NCI-H345 (cell line): ENCODE data around the gene INTS3.
A peak's percentile ranks its signal among the peaks of the same experiment; 100 is the strongest.
"Not testable (repeated sequence)": the region's sequence is repeated elsewhere in the genome, so short reads cannot be mapped to it uniquely, and the experiment has no call there.

Experiments used
- DNase-seq: peaks from one replicate; lab custom pipeline; 2025; lab: John Stamatoyannopoulos, UW

The INTS3 gene

DNA sequence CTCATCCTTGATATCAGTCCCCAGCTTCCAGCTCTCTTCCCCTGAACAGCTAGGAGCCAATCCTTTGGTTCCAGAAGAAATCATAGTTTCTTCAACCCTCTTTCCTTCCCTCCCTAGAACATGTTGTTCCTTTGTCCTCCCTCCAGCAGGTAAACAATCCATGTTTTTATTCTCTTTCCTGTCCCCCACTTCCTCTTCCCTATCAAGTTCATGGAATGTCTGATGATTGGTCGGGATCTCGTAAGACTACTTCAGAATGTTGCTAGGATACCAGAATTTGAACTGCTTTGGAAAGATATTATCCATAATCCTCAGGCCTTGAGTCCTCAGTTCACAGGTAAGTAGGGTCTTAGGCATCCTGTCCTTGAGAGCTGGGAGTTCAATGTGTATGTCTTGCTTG lies 24.2 kb downstream of the INTS3 start:
- DNase-seq = no peak

DNA sequence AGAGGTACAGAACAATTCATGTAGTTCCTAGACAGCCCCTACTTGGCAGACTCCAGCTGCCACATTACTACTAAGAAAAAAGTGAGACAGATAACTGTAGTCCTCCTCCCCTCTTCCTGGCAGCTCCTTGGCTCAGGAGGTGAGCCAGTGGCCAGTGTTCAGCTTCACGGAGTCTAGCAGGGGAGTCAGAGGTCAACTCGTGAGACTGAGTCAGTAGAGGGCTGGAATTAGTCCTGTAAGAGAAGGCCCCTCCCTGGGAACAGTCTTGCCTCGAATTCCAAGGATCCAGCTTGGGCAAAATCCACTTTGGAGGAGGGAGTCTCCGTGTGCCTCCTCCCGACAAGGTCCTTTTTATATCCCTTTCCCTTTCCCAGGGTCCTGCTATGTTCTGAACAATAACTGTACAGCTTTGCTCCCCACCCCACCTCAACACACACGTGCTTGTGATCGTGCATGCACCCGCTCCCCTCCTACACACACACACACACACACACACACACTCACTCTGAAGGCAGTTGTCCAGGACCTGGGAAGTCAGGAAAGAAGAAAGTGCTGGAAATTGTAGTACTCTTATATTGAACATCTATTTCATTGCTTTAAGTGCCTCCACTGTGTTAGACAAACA lies 24.8 kb downstream of the INTS3 start:
- no peak for DNase-seq

DNA sequence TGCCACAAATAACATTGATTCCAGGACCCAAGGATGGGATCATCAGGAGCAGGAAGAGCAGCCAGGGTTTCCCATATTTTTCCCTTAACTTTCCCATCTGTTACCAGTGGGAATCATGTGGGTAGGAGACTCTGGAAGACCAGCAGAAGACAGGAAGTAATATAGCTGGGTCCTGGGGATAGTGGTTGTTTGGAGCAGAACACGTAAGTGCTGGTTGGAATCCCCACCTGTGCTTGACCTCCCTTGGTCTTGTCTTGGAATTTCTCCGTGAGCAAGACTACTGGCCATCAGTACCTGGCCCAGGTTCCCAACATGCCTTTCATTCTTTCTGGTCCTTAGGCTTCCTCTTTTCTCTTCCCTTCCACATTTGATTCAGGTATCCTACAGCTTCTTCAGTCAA lies 26.4 kb downstream of the INTS3 start:
- DNase-seq = no peak

DNA sequence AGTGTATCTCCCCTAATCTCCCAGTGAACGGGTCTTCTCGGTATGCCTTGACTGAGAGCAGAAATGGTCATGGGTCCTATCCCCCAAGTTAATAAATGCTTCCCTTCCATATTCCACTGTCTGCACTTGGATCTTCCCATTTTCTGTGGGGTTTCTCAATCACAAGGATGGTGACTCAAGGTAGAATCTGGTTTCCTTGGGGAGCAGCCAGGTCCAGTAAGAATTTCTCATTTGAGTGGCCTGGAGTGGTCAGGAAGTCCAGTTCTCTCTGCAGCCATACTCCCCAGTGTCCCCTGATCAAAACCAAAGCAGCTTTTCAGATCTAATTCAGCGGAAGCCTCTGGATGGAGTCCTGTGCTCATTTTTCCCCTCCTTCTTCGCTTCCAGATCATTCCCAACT lies 32.6 kb downstream of the INTS3 start:
- no peak for DNase-seq

DNA sequence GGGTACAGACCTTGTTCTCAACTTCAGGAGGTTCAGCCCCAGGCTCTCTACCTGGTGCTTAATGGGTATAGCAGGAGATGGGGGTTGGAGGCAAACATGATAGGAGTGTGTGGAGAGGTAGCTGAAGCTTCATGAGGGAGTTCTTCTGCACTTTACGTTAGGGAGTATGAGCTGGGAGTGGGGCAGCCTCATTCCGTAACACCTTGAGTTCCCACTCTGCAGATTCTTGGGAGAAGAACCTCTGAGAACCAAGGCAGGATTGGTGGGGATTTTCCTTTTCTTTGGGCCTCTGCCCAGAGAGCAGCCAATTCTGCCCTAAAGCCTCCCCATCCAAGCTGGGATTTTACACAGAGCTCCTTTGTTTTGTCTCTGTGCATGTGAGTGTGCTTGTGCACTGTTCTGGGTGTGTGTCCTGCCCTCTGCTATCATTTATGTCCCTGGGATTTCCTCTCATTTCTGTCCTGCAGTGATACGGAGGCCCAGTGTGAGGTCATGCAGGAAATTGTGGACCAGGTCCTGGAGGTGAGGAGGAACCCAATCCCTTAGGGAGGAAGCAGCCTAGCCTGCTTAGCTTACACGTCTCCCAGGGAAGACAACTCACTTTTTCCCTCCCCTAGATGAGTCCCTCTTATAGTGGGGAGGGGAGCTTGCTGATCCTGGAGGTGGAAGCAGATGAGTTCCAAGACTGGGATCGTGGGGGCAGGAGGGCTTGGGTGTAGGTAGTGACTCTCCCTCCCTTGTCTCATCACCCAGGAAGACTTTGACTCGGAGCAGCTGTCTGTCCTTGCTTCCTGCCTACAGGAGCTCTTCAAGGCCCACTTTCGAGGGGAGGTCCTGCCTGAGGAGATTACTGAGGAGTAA lies 35.7 kb downstream of the INTS3 start:
- no peak for DNase-seq

DNA sequence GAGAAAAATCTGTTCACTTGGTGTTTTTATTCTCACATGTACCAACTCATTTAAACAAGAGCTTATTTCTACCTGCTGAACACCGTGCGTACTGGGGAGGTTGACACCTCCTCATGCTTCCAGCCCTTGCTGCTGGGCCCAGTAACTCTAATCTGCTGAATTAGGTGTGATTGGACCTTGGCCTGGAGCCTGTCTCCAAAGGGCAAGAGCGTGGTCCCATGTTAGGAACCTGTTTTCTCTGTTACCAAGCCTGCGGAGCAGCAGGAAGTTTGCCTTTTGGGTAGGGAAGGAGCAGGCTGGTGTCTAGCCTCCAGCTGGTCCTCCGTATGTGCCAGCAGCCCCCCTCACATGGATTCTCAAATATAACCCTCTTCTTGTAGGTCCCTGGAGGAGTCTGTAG lies 36.5 kb downstream of the INTS3 start:
- no peak for DNase-seq

DNA sequence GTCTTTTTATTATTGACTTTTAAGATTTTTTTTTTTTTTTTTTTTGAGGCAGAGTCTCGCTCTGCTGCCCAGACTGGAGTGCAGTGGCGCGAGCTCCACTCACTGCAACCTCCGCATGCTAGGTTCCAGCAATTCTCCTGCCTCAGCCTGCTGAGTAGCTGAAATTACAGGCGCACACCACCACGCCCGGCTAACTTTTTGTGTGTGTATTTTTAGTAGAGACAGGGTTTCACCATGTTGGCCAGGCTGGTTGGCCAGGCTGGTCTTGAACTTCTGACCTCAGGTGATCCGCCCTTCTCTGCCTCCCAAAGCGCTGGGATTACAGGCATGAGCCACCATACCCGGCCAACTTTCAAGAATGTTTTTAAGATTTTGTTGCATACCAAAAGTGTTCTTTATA lies 38.8 kb downstream of the INTS3 start:
- not testable (repeated sequence) for DNase-seq

DNA sequence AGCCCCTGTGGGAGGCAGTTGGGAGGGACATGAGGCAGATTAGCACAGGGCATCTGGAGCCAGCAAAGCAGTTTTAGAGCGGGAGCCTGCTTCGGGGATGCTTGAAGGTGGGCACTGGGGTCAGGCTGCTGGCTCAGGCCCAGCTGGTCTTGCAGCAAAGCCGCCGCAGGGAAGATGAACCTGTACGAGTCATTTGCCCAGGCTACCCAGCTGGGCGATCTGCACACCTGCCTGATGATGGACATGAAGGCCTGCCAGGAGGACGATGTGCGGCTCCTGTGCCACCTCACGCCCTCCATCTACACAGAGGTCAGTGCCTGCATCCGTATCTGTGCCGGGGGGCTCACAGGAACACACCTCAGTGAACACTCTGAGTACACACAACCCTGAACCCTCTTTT lies 39.7 kb downstream of the INTS3 start:
- no peak for DNase-seq

DNA sequence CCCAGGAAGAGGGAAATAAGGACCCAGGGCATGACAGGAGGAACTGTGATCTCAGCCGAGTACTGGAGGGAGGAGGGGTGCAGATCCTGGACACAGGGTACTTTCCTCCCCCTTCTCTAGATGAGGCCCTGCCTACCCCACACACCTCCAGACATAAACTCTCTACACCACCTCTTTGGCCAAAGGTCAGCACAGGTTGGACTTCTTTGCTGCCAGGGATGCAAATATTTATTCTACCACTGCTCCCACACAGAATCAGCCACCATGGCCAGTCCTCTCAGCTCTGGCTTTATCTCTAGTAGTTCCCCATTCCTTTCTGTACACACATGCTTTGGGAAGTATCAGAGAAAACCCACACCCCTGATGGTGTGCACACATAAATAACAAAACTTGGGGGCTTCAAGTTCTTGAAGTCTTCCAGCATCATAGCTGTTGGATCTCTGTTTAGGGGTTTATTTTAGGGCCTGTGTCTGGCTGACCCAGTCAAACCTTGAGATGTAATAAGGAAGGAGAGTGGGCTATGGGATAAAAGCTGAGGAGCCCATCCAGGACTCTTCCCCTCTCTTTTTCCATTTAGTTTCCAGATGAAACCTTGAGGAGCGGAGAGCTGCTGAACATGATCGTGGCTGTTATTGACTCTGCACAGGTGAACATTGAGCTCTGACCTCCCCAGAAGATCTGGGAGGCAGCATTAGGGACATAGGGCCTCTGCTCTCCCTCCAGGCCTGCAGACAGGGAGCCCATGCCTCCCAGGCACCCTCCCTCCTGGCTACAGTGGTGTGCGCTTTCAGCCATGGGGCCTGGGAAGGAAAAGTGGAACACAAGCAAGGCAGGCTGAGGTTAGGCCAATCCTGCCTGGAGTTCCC lies 40.7 kb downstream of the INTS3 start:
- no peak for DNase-seq

DNA sequence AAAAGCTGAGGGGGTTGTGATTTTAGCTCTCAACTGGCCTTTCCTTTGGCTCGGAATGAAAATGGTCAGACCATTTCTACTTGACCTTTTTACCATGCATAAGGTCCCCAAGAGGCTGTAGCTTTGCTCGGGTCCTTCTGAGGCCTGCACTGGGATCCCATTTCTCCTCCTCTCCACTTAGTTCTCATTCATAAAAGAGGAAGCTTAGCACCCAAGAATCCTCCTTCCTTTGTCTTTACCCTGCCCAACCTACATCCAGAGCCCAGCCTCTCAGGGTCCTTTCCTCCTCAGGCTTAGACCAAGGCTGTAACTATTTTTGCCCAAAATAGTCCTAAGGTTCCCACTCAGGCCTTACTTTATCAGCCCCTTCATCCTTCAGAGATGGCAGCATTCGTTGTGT lies 41.4 kb downstream of the INTS3 start:
- no peak for DNase-seq

DNA sequence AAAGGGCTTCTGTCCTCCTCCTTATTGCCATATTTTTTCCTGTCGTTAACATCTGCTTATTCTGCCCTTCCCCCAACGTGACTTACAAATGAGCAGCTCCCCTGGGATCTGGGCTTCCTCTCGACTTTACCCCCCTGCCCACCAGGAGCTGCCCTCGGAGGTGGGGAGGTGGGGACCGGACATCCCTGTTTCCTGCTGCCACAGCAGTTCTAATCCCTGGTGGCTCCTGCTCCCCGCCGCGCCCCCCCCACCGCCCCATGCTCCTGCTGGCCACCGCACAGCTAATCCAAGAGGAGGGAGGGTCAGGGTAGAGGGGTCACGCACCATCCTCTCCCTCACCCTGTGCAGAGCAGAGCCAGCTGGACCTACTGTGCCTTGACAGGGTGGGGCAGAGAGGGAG lies 42.9 kb downstream of the INTS3 start:
- no peak for DNase-seq

DNA sequence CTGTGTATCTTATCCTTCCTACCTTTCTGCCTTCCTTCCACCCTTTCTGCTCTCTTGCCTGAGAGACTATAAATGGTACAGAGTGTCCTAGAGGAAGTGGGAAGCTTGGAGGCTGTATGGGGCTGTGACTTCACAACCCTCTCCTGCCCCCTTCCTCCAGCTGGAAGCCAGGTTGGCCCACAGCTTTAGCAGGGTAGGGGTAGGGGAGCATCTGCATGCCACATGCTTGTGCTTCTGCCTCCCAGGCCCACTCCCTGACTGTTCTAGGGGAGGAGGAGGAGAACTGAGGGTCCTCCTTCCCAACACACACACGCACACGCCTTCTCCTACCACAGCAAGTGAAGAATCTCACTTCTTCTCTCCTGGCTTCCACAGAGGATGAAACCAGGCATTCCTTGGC lies 43.4 kb downstream of the INTS3 start:
- DNase-seq = no peak

DNA sequence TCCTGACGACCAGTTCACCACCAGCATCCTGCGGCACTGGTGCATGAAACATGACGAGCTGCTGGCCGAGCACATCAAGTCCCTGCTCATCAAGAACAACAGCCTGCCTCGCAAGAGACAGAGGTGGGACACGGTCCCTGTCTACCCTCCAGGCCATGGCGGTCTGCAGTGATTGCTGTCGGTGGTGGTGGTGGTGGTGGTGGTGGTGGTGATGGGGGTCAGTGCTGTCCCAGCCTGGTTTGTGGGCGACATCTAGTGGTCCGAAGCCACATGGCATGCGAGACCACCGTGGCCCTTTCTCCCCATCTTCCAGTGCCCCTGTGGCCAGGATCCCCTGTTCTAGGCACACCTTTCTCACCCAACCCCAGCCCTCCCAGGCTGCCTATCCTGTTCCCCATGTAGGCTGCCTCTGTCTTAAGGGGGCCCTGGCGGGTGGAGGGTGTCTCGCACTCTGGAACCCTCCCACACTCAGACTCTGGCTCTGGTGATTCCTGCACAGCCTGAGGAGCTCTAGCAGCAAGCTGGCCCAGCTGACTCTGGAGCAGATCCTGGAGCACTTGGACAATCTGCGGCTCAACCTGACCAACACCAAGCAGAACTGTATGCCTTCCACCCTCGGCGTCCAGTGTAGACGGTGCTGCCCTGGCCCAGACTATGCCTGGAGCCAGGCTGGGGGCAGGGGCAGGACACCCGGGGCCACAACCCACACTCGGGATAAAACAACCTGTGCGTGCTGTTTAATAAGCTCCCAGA lies 44.2 kb downstream of the INTS3 start:
- no peak for DNase-seq

DNA sequence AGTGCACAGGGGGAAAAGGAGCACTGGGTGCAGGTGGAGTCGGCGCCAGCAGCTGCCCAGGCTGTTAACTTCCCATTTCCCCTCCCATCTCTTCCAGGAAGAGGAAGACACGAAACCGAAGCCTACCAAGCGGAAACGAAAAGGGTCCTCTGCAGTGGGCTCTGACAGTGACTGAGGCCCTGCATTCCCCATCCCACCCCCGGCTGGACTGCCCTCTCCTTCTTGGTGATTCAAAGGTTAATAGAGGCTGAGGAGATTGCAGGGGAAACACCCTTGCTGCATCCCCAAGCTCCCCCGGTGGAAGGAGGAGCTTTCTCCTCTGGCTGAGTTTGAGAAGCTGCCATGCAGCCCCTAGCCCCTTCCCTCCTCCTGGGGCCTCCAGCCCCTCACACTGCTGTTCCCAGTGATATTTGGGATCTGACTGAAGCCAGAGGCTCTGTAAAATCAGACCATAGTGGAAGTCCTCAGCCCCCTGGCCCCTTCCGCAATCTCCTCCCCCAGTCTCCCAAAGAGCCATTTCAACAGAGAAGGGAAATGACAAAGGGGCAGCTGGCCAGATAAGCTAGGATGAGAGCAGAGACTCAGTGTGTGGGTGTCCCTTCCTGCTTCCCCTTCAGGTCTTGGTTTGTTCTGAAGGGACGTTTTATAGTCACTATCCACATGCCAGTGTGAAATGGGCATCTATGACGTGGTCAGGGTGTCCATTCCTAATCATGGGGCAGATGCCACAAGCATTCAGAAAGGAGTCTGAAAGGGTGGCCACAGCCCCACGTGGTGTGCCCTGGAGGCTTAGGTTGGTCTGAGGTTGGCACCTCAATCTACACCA lies 45.5 kb downstream of the INTS3 start:
- DNase-seq = no peak

DNA sequence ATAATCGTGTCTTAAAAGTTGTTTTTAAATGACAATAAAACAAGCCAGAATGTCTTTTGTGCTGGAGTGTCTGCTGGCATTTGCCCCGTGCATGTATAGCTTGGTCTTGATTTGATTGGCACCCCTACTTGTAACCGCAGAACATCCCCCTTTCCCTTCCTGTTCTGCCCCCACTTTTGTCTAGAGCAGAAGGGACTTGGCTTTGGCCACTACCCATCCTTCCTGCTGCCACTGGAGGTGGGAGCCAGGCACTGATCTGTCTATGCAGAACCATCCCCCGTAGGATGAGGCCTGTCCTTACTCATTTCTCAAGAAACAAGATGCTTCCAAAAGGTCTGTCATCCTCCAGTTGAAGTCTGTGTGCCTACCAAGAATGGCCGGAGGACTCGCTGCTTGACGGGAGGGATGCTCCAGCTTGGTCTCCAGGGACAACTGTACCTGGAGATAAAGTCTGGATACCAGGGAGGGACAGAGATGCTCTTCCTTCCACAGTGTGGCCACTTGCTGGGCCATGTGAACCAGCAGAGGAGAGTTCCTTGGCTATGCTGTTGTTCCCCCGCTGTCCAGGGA lies 46.3 kb downstream of the INTS3 start:
- no peak for DNase-seq

DNA sequence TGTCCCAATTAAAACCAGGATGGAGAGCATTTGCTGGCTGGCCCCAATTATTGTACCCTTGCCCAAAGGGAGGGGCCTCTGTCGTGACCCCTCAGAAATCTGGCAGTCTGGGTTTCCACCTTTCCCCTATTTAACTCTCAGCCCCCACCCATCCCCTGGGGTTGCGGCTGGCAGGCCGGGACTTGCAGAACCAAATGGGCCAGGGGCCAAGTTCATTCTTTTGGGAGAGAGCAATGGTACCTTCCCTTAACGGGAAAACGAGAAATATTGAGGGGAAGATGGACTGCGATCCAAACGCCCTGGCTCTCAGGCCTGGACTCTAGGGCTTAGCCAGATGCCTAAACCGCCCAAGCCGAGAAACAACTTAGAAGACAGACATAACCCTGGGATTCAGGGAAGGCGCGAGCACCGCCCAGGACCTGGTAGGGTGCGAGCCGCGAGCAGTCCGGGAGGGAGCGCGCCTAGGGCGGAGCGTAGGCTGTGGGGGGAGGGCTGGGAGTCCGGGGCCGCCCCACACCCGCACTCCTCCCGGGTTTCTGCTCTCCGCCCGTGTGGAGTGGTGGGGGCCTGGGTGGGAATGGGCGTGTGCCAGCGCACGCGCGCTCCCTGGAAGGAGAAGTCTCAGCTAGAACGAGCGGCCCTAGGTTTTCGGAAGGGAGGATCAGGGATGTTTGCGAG lies 47.1 kb downstream of the INTS3 start, which contains the start of gene SLC27A3:
SLC27A3 (plus strand) TSS at position 628 of the 678 bp plus-strand sequence. CDS start 91 bp downstream, outside the sequence.
- DNase-seq = peak; percentile 96

DNA sequence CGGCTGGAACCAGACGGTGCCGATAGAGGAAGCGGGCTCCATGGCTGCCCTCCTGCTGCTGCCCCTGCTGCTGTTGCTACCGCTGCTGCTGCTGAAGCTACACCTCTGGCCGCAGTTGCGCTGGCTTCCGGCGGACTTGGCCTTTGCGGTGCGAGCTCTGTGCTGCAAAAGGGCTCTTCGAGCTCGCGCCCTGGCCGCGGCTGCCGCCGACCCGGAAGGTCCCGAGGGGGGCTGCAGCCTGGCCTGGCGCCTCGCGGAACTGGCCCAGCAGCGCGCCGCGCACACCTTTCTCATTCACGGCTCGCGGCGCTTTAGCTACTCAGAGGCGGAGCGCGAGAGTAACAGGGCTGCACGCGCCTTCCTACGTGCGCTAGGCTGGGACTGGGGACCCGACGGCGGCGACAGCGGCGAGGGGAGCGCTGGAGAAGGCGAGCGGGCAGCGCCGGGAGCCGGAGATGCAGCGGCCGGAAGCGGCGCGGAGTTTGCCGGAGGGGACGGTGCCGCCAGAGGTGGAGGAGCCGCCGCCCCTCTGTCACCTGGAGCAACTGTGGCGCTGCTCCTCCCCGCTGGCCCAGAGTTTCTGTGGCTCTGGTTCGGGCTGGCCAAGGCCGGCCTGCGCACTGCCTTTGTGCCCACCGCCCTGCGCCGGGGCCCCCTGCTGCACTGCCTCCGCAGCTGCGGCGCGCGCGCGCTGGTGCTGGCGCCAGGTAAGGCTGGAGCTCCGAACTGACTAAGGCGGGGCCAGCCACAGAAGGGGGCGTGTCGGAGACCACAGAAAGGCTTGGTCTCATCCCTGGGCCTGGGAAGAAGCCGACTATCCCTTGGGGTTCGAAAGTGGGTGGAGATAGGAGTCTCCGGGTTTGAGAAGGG lies 47.8 kb downstream of the INTS3 start:
- DNase-seq = peak; percentile 97

DNA sequence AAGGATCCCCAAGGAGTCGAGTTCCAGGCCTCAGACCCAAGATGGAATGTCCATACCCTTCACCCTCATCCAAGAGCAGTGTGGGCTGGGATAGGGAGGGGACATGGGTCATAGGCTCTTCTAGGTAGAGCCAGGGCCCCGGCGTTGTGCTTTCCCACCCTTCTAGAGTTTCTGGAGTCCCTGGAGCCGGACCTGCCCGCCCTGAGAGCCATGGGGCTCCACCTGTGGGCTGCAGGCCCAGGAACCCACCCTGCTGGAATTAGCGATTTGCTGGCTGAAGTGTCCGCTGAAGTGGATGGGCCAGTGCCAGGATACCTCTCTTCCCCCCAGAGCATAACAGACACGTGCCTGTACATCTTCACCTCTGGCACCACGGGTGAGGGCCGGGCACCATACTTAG lies 48.5 kb downstream of the INTS3 start:
- DNase-seq = no peak

DNA sequence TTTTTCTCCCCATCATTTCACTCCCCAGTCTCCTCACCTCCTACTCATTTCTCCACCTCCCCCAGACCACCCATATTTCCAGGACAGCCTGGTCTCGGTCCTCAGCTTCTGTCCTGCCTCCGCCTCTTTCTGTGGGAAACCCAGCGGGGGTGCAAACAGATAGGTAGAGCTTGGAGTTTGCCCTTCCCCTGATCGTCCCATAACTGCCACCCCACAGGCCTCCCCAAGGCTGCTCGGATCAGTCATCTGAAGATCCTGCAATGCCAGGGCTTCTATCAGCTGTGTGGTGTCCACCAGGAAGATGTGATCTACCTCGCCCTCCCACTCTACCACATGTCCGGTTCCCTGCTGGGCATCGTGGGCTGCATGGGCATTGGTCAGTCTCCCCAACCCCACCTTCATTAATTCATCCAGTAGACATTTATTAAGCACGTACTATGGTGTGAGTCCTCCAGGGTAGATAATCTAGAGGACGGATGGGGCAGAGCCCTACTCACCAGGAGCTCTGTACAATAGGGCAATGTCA lies 49.1 kb downstream of the INTS3 start:
- no peak for DNase-seq
